ENCODE results near the gene TNIK. TPM values are rescaled to one million over a fixed set of nuclear protein-coding genes. Genes with fewer than 3 reads are reported as not detected.
"Not testable (repeated sequence)": the region's sequence is repeated elsewhere in the genome, so short reads cannot be mapped to it uniquely, and the experiment has no call there.

Gene TNIK
- total and polyA plus RNA-seq, 2 of the 4 experiments (the other 2 are of a cell fraction) = 3.4 to 6.3 TPM

- POLR2A ChIA-PET (ENCODE audit: unreplicated experiment); DNase-seq; in situ Hi-C loops (cut with MboI; ENCODE audit: low sequenced_read_pairs): not testable (repeated sequence)
Measured at GRCh38 chr3:171119402-171119801, 340.8 kb downstream of the TNIK start.

DNA sequence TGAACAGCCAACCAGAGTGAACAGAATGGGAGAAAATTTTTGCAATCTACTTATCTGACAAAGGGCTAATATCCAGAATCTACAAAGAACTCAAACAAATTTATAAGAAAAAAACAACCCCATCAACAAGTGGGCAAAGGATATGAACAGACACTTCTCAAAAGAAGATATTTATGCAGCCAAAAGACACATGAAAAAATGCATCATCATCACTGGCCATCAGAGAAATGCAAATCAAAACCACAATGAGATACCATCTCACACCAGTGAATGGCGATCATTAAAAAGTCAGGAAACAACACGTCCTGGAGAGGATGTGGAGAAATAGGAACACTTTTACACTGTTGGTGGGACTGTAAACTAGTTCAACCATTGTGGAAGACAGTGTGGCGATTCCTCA is 341.2 kb downstream of the TNIK start:
- H4K91ac ChIP-seq (ENCODE audit: insufficient read depth, low read depth, low read length); ATAC-seq (ENCODE audit: low read depth); H3K56ac ChIP-seq (ENCODE audit: extremely low read depth, insufficient read depth, low read length); H3K79me1 ChIP-seq (ENCODE audit: low read depth in 1 of 2, low read length in 2 of 2); H3K4ac ChIP-seq (ENCODE audit: low read depth, low read length); H4K8ac ChIP-seq (ENCODE audit: low read depth in 2 of 2, low read length in 2 of 2); H3K4me3 ChIP-seq (ENCODE audit: insufficient read depth, low read depth, low read length); H3K23ac ChIP-seq (ENCODE audit: low read depth, low read length); intact Hi-C loops (cut with micrococcal nuclease); H3K4me2 ChIP-seq (ENCODE audit: low read depth, low read length); H3K9me1 ChIP-seq (ENCODE audit: insufficient read depth, low read length); H3K9me3 ChIP-seq (ENCODE audit: control insufficient read depth, insufficient read depth, low read length); H3K14ac ChIP-seq (replicated peaks; ENCODE audit: low read depth, low read length); H2BK5ac ChIP-seq (ENCODE audit: low read depth, low read length, poor library complexity, severe bottlenecking); H3K4me1 ChIP-seq (ENCODE audit: control insufficient read depth, insufficient read depth, low read length); DNase-seq; H4K20me1 ChIP-seq (ENCODE audit: insufficient read depth, low read length); BruUV-seq (replicated peaks); H2BK15ac ChIP-seq (ENCODE audit: low read depth, low read length); H2BK20ac ChIP-seq (ENCODE audit: low read depth, low read length); dilution Hi-C loops (cut with HindIII; ENCODE audit: low sequenced_read_pairs, unreplicated experiment); in situ Hi-C loops (cut with MboI; ENCODE audit: low sequenced_read_pairs); H3K27ac ChIP-seq (ENCODE audit: insufficient read depth, low read length); POLR2A ChIA-PET (ENCODE audit: unreplicated experiment); H3K36me3 ChIP-seq (ENCODE audit: control insufficient read depth, insufficient read depth, low read length); H2AK9ac ChIP-seq (replicated peaks; ENCODE audit: low read depth, low read length, poor library complexity); H2AFZ ChIP-seq (replicated peaks; ENCODE audit: low read length, poor library complexity); H2AK5ac ChIP-seq (ENCODE audit: low read depth, low read length); H3K9ac ChIP-seq (ENCODE audit: low read depth, low read length); H2BK120ac ChIP-seq (ENCODE audit: low read depth, low read length); H3K18ac ChIP-seq (ENCODE audit: low read depth, low read length); H4K5ac ChIP-seq (ENCODE audit: low read depth, low read length); H3K27me3 ChIP-seq (ENCODE audit: control insufficient read depth, insufficient read depth, low read length): not testable (repeated sequence)
- no CpG with 5 or more reads among the region's 3 CpGs for WGBS, 2 experiments (ENCODE audit: extremely low coverage in 2 of 2, insufficient read length in 1 of 2)
- CTCF ChIA-PET = interaction anchor here (0.7 kb wide), 1 partner anchor 222 kb away, joined by 4 read pairs; no protein-coding TSS in a partner anchor

More at GRCh38 chr3:171119402-171119801, 340.8 kb downstream of the TNIK start:
- WGBS, 2 experiments (ENCODE audit: extremely low coverage in 2 of 2, insufficient read length in 1 of 2) = no CpG with 5 or more reads among the region's 3 CpGs
- H3K56ac ChIP-seq (ENCODE audit: extremely low read depth, insufficient read depth, low read length); H3K23ac ChIP-seq (ENCODE audit: low read depth, low read length); H4K20me1 ChIP-seq (ENCODE audit: insufficient read depth, low read length); ATAC-seq (ENCODE audit: low read depth); H3K9me3 ChIP-seq (ENCODE audit: control insufficient read depth, insufficient read depth, low read length); dilution Hi-C loops (cut with HindIII; ENCODE audit: low sequenced_read_pairs, unreplicated experiment); H4K5ac ChIP-seq (ENCODE audit: low read depth, low read length); BruUV-seq (replicated peaks); intact Hi-C loops (cut with micrococcal nuclease); H4K91ac ChIP-seq (ENCODE audit: insufficient read depth, low read depth, low read length); H3K4me3 ChIP-seq (ENCODE audit: insufficient read depth, low read depth, low read length); H3K79me1 ChIP-seq (ENCODE audit: low read depth in 1 of 2, low read length in 2 of 2); H3K4ac ChIP-seq (ENCODE audit: low read depth, low read length); H2BK120ac ChIP-seq (ENCODE audit: low read depth, low read length); H3K4me1 ChIP-seq (ENCODE audit: control insufficient read depth, insufficient read depth, low read length); H3K9ac ChIP-seq (ENCODE audit: low read depth, low read length); H4K8ac ChIP-seq (ENCODE audit: low read depth in 2 of 2, low read length in 2 of 2); H3K4me2 ChIP-seq (ENCODE audit: low read depth, low read length); H3K27ac ChIP-seq (ENCODE audit: insufficient read depth, low read length); H3K36me3 ChIP-seq (ENCODE audit: control insufficient read depth, insufficient read depth, low read length); H2AK5ac ChIP-seq (ENCODE audit: low read depth, low read length); H2BK15ac ChIP-seq (ENCODE audit: low read depth, low read length); H2AK9ac ChIP-seq (replicated peaks; ENCODE audit: low read depth, low read length, poor library complexity); H3K18ac ChIP-seq (ENCODE audit: low read depth, low read length); H3K27me3 ChIP-seq (ENCODE audit: control insufficient read depth, insufficient read depth, low read length); H2AFZ ChIP-seq (replicated peaks; ENCODE audit: low read length, poor library complexity); H3K9me1 ChIP-seq (ENCODE audit: insufficient read depth, low read length); H2BK20ac ChIP-seq (ENCODE audit: low read depth, low read length); H3K14ac ChIP-seq (replicated peaks; ENCODE audit: low read depth, low read length); H2BK5ac ChIP-seq (ENCODE audit: low read depth, low read length, poor library complexity, severe bottlenecking): not testable (repeated sequence)
- CTCF ChIA-PET = interaction anchor here (0.7 kb wide), 1 partner anchor 222 kb away, joined by 4 read pairs; no protein-coding TSS in a partner anchor

All from IMR-90 (cell line).